ENCODE data around the gene FAM193A. TPM values are rescaled to one million over a fixed set of nuclear protein-coding genes. Genes with fewer than 3 reads are reported as not detected.
"Not testable (repeated sequence)": the region's sequence is repeated elsewhere in the genome, so short reads cannot be mapped to it uniquely, and the experiment has no call there.

The FAM193A gene
- total and polyA plus RNA-seq, 5 experiments from 2014 or later: 1.5 to 48.6 (median 4.3) TPM

GRCh38 chr4:2624782-2625530 is 88.5 kb downstream of the FAM193A start:
- Mint-ChIP-seq H3K27me3 (no peaks in the 10 kb centered on the region), H3K9me3 (no peaks in the 10 kb centered on the region), H3K4me3 (no peak overlapping the region), H3K27ac (peak overlapping the region in 2 of 10 donors; percentile 4 to 35), H3K36me3 (peaks cover 0 to 54% (median 12%) of the 10 kb centered on the region in 3 donors), H3K4me1 (peaks cover 18 to 35% (median 29%) of the 10 kb centered on the region in 4 donors)
- no peak for DNase-seq
- ATAC-seq: no peak
- POLR2A ChIA-PET: interaction anchor here (0.6 kb wide), 1 partner anchor 800 kb away, joined by 3 read pairs; no protein-coding TSS in a partner anchor

GRCh38 chr4:2626231-2626630 is 89.8 kb downstream of the FAM193A start:
- Mint-ChIP-seq H3K27ac (peak overlapping the region in 3 of 10 donors; percentile 4 to 55 (median 18)), H3K9me3 (no peaks in the 10 kb centered on the region), H3K36me3 (peaks cover 0 to 60% (median 15%) of the 10 kb centered on the region in 3 donors)

GRCh38 chr4:2630556-2631273 is 94.3 kb downstream of the FAM193A start:
- Mint-ChIP-seq H3K27ac (no peak overlapping the region), H3K36me3 (peaks cover 0 to 82% (median 15%) of the 10 kb centered on the region in 3 donors), H3K4me1 (peaks cover 0 to 3% (median 0%) of the 10 kb centered on the region in 4 donors), H3K27me3 (no peaks in the 10 kb centered on the region), H3K4me3 (no peak overlapping the region), H3K9me3 (no peaks in the 10 kb centered on the region)
- no peak for DNase-seq
- POLR2A ChIA-PET: no interaction called here
- no peak for ATAC-seq

More at GRCh38 chr4:2626231-2626630, 89.8 kb downstream of the FAM193A start:
- no peak for DNase-seq
- POLR2A ChIA-PET: interaction anchor here (0.7 kb wide), 2 partner anchors 91 to 365 kb away, joined by 3 to 4 read pairs; no protein-coding TSS in a partner anchor
- ATAC-seq: no peak
- Mint-ChIP-seq H3K4me3 (peak overlapping the region in 1 of 10 donors; percentile 45), H3K4me1 (peaks cover 10 to 27% (median 18%) of the 10 kb centered on the region in 4 donors), H3K27me3 (no peaks in the 10 kb centered on the region)

GRCh38 chr4:2634014-2634413 is 97.6 kb downstream of the FAM193A start:
- POLR2A ChIA-PET: no interaction called here
- H3K9me3 Mint-ChIP-seq: no peaks in the 10 kb centered on the region
- no peak for DNase-seq
- no peak for ATAC-seq
- peak overlapping the region in 2 of 10 donors; percentile 43 to 65 for H3K27ac Mint-ChIP-seq
- peaks cover 0 to 80% (median 11%) of the 10 kb centered on the region in 3 donors for H3K36me3 Mint-ChIP-seq
- no peaks in the 10 kb centered on the region for H3K27me3 Mint-ChIP-seq
- H3K4me1 Mint-ChIP-seq: peaks cover 0 to 3% (median 0%) of the 10 kb centered on the region in 4 donors
- H3K4me3 Mint-ChIP-seq: no peak overlapping the region

- DNase-seq (no peak), ATAC-seq (no peak)
- Mint-ChIP-seq H3K36me3 (peaks cover 0 to 85% (median 11%) of the 10 kb centered on the region in 3 donors), H3K9me3 (no peaks in the 10 kb centered on the region), H3K4me3 (no peak overlapping the region), H3K27ac (no peak overlapping the region), H3K4me1 (peaks cover 0 to 3% (median 0%) of the 10 kb centered on the region in 4 donors), H3K27me3 (no peaks in the 10 kb centered on the region)
- POLR2A ChIA-PET: no interaction called here
Measured at GRCh38 chr4:2636331-2636730, 99.9 kb downstream of the FAM193A start.

GRCh38 chr4:2636994-2637393 is 100.5 kb downstream of the FAM193A start:
- DNase-seq, H3K27ac Mint-ChIP-seq, H3K9me3 Mint-ChIP-seq, POLR2A ChIA-PET, H3K27me3 Mint-ChIP-seq, ATAC-seq, H3K4me3 Mint-ChIP-seq, H3K4me1 Mint-ChIP-seq: not testable (repeated sequence)
- H3K36me3 Mint-ChIP-seq: peaks cover 0 to 85% (median 11%) of the 10 kb centered on the region in 3 donors

- no peak for DNase-seq
- no peak for ATAC-seq
- Mint-ChIP-seq H3K9me3 (no peaks in the 10 kb centered on the region), H3K27me3 (no peaks in the 10 kb centered on the region), H3K36me3 (peaks cover 0 to 86% (median 14%) of the 10 kb centered on the region in 3 donors), H3K27ac (peak overlapping the region in 1 of 10 donors; percentile 27), H3K4me3 (no peak overlapping the region), H3K4me1 (peaks cover 0 to 3% (median 0%) of the 10 kb centered on the region in 4 donors)
- POLR2A ChIA-PET: no interaction called here
Measured at GRCh38 chr4:2637956-2638552, 101.6 kb downstream of the FAM193A start.

- ATAC-seq (no peak), DNase-seq (no peak)
- no peak overlapping the region for H3K4me3 Mint-ChIP-seq
- H3K27me3 Mint-ChIP-seq: no peaks in the 10 kb centered on the region
- H3K27ac Mint-ChIP-seq: no peak overlapping the region
- POLR2A ChIA-PET: no interaction called here
- peaks cover 0 to 3% (median 0%) of the 10 kb centered on the region in 4 donors for H3K4me1 Mint-ChIP-seq
- H3K9me3 Mint-ChIP-seq: no peaks in the 10 kb centered on the region
- H3K36me3 Mint-ChIP-seq: peaks cover 0 to 85% (median 14%) of the 10 kb centered on the region in 3 donors
Measured at GRCh38 chr4:2638730-2639129, 102.3 kb downstream of the FAM193A start.

GRCh38 chr4:2642968-2643367 is 106.5 kb downstream of the FAM193A start:
- H3K36me3 Mint-ChIP-seq: peaks cover 0 to 87% (median 19%) of the 10 kb centered on the region in 3 donors
- H3K4me1 Mint-ChIP-seq: peaks cover 0 to 2% (median 0%) of the 10 kb centered on the region in 4 donors
- no peaks in the 10 kb centered on the region for H3K27me3 Mint-ChIP-seq
- H3K4me3 Mint-ChIP-seq: no peak overlapping the region
- H3K9me3 Mint-ChIP-seq: no peaks in the 10 kb centered on the region
- DNase-seq (no peak), ATAC-seq (no peak)
- POLR2A ChIA-PET: no interaction called here
- no peak overlapping the region for H3K27ac Mint-ChIP-seq

- POLR2A ChIA-PET: no interaction called here
- Mint-ChIP-seq H3K27ac (no peak overlapping the region), H3K27me3 (no peaks in the 10 kb centered on the region), H3K36me3 (peaks cover 0 to 87% (median 23%) of the 10 kb centered on the region in 3 donors), H3K9me3 (no peaks in the 10 kb centered on the region), H3K4me3 (no peak overlapping the region), H3K4me1 (peaks cover 0 to 2% (median 0%) of the 10 kb centered on the region in 4 donors)
- ATAC-seq (no peak), DNase-seq (no peak)
Measured at GRCh38 chr4:2643555-2643954, 107.1 kb downstream of the FAM193A start.

- Mint-ChIP-seq H3K4me3 (no peak overlapping the region), H3K36me3 (peaks cover 0 to 89% (median 21%) of the 10 kb centered on the region in 3 donors), H3K27me3 (no peaks in the 10 kb centered on the region), H3K27ac (no peak overlapping the region), H3K9me3 (no peaks in the 10 kb centered on the region), H3K4me1 (peaks cover 7 to 14% (median 7%) of the 10 kb centered on the region in 4 donors)
- POLR2A ChIA-PET: no interaction called here
- DNase-seq (no peak), ATAC-seq (no peak)
Measured at GRCh38 chr4:2646396-2647149, 110.1 kb downstream of the FAM193A start.

Data from naive thymus-derived CD8-positive, alpha-beta T cell (primary cell).